Activated CD8-positive, alpha-beta memory T cell treated with anti-CD3 and anti-CD28 coated beads, Interleukin-2, amount 50 U/mL, for 24 hours (primary cell): ENCODE data around the gene HDLBP.
"Not testable (repeated sequence)": the region's sequence is repeated elsewhere in the genome, so short reads cannot be mapped to it uniquely, and the experiment has no call there.

ENCODE experiments used
- DNase-seq: peaks from one replicate; pipeline ENCODE4 v3.0.0-alpha.2; 2020; ENCODE audit errors: extremely low read depth

HDLBP gene

DNA sequence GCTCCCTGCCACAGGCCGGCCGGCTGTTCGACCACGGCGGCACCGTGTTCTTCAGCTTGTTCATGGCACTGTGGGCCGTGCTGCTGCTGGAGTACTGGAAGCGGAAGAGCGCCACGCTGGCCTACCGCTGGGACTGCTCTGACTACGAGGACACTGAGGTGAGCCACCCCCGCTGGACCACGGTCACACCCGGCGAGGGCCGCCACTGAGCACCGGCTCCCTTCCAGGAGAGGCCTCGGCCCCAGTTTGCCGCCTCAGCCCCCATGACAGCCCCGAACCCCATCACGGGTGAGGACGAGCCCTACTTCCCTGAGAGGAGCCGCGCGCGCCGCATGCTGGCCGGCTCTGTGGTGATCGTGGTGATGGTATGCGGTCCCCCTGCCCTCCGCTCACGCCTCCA lies 106.2 kb downstream of the HDLBP start:
- no peak for DNase-seq

DNA sequence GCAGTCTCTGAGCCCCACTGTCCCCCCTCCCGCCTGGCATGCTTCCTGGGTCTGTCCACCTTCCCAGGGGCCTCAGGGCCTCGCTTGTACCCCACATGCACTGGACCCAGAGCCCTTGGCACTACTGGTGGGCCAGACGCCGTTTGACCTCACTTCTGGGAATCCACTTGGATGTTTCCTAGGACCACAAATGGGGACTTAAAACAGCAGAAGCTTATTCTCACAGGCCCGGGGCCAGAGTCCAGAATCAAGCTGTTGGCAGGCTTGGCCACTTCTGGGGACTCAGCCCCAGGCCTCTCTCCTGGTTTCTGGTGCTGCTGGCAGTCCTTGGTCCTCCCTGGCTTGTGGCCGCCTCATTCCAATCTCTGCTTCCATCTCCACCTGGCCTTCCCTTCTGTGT lies 107.4 kb downstream of the HDLBP start:
- DNase-seq, result no peak

DNA sequence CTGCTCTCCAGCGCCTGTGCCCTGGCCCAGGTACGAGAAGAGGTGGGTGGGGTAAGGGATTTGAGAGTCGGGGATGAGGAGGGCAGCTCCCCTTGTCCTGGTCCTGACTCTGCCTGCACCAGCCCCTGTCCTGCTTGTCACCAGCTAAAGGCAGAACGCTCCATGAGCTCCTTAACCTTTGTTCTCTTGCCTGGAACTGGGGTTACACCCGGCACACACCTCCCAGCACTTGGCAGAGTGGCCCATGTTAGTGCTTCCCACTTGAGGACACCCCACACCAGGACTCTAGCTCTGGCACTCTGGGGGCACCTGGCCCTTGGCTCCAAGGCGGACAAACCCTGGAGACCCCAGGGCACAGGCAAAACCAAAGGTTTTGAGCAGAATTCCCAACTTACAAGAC lies 107.8 kb downstream of the HDLBP start:
- no peak for DNase-seq

DNA sequence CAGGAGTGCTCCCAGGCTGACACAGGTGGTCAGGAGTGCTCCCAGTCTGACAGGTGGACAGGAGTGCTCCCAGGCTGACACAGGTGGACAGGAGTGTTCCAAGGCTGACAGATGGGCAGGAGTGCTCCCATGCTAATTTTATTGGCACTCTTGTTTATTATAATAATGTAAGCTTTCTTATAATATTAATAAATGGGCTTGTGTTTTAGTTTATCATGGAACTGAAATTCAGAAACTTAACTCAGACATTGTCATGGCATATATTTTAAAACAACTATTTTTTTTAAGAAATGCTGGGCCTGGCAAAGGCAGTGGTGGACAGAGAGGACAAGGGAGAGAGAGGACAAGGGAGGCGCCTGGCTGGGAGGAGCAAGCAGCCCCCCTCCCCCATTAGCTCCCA lies 108.3 kb downstream of the HDLBP start:
- no peak for DNase-seq

DNA sequence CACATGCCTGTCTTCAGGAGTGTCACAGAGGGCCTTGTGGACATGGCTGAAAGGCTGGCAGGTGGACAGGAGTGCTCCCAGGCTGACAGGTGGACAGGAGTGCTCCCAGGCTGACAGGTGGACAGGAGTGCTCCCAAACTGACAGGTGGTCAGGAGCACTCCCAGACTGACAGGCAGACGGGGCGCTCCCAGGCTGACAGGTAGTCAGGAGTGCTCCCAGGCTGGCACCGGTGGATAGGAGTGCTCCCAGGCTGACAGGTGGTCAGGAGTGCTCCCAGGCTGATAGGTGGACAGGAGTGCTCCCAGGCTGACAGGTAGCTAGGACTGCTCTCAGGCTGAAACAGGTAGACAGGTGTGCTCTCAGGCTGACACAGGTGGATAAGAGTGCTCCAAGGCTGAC lies 110.4 kb downstream of the HDLBP start:
- DNase-seq, result no peak

DNA sequence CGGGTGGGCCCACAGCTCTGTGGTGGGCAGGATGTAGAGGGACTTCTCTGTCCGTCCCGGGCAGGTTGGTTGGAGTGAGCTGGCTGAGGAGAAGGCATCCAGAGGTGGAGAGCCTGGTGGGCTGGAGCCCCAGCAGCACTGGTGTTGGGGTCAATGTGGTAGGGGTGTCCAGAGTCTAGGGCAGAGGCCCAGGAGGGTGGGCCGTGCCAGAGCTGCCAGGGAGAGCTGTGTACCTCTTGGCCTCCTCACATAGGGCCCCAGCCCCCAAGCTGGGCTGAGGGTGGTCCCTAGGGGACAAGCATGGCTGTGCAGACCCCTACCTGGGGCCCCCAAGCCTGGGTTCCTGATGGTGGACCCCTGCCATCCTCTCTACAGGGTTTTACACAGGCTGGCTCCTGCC lies 111.0 kb downstream of the HDLBP start:
- no peak for DNase-seq

DNA sequence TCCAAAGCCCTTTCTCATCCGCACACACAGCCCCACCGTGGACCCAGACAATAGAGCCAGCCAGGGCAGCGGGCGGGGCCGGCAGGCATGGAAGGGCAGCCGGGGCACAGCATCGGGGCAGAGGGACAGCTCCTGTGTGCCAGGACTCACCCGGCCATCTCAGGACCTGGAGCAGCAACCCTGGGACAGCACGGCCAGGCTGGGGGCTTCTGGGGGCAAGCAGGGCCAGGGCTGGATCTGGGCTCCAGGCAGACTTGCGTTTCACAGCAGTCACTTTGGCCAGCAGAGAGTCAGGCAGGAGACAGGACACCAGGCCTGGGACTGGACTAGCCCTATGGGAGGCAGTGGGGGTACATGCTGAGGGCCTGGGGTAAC lies 111.5 kb downstream of the HDLBP start:
- no peak for DNase-seq

DNA sequence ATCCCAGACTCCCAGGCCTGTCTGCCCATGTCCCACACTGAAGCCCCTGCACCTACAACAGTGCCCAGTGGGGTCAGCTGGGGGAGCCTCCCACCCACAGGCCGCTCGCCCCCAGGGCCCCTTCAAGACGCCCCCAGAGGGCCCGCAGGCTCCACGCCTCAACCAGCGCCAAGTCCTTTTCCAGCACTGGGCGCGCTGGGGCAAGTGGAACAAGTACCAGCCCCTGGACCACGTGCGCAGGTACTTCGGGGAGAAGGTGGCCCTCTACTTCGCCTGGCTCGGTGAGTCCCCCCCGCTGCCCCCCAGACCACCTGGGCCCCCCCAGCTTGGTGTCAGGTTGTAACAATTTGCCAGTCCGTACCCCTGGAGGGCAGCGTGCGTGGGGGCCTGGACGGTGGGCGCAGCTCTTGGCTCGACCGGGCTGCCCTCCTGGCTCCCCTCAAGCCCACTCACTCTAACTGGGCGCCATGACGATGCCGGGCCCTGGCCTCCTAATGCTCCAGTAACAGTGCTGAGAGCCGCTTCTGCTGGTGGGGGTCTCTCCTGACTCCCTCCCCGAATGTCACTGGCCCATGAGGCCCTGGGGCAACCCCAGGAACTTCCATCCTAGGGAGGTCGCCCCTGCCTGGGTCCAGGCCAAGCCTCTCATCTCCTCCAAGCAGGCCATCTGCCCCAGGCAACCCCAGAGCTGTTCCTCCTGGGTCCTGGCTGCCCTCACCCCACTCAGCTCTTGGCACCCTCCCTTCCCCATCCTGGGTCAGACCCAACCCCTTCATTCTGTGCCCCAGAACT lies 112.1 kb downstream of the HDLBP start:
- DNase-seq, result no peak

DNA sequence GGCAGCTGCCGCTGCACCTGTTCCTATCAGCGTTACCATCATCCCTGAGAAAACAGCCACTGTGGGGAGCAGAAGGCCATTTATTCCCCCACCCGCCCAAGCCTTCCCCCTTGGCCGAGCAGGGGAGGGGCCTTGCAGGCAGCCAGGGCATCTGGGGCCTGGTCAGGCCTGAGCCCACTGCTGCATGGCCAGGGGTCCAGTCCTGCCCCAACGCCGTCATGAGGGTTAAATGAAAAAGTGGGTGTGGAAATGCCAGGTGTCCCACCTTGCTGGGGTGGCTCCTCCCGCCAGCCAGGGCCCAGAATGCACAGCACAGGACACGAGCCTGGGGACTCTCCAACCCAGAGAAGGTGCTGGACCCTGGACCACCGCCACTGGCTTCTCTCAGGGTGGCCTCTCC lies 112.8 kb downstream of the HDLBP start:
- DNase-seq, result no peak

DNA sequence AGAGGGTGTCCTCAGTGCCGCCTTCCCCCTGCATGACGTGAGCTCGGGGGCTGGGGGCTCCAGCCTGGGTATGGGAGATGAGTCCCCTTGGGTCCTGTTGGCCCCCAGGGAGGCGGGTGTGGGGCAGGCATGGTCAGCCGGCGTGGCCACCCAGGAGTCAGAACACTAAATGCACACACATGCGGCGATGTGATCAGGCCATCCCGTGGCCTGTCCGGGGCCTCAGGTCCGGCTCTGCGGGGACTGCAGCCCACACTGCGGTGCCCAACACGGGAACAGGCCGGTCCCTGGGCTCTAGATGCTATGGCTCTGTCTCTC lies 113.2 kb downstream of the HDLBP start:
- DNase-seq, result no peak

DNA sequence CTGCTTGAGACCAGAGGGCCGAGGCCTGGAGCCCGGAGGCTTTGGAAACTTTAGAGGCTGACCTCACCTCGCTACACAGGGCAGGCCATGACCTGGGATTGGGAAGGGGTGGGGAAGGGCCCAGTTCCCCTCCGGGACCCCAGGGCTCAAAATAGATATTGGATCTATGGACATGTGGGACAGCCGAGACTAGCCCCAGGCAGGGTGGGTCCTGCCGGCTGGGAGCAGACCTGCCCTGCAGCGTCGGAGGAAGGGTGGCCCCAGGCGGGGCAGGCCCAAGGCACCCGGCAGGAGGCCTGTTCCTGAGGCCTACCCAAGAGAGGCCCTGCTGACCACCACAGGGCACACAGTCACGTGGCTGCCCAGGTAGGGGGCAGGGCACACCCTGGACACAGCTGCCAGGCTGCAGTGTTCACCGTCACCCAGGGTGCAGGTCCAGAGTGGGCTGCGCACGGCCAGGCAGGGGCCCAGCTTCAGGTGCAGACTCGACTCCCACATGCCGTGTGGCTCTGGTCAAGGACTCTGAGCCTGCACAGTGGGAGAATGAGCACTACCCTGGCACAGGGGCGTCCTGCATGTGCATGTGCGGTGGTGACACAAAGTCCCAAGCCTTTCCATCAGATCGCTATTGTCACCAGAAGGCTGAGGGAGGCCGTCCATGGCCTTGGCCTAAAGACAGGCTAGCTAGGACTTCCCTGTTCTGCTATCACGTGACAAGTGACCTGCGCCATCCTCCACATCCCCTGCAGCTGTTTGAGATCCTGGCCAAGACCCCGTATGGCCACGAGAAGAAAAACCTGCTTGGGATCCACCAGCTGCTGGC lies 113.8 kb downstream of the HDLBP start:
- DNase-seq, result no peak

DNA sequence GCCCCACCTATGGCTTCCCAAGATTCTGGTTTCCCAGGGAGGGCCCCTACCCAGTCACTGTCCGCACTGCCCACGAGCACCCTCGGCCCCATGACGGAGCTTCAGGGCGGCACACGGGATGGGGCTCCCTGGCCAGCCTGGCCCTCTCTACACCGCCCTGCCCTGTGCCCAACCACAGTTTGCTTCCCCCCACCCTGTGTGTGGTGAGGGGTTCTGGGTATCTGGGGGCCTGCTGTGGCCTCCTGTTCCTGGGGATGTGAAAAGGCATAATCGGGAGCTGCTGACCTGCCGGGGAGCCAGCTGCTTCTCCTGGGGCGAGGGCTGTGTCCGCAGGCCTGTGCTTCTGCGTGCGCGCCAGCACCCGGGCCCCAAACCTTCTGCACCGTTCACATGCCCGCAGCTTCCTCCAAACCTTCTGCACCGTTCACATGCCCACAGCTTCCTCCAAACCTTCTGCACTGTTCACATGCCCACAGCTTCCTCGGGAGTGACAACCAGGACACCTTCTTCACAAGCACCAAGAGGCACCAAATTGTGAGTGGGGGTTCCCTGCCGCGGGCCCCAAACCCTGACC lies 114.6 kb downstream of the HDLBP start:
- DNase-seq, result no peak

DNA sequence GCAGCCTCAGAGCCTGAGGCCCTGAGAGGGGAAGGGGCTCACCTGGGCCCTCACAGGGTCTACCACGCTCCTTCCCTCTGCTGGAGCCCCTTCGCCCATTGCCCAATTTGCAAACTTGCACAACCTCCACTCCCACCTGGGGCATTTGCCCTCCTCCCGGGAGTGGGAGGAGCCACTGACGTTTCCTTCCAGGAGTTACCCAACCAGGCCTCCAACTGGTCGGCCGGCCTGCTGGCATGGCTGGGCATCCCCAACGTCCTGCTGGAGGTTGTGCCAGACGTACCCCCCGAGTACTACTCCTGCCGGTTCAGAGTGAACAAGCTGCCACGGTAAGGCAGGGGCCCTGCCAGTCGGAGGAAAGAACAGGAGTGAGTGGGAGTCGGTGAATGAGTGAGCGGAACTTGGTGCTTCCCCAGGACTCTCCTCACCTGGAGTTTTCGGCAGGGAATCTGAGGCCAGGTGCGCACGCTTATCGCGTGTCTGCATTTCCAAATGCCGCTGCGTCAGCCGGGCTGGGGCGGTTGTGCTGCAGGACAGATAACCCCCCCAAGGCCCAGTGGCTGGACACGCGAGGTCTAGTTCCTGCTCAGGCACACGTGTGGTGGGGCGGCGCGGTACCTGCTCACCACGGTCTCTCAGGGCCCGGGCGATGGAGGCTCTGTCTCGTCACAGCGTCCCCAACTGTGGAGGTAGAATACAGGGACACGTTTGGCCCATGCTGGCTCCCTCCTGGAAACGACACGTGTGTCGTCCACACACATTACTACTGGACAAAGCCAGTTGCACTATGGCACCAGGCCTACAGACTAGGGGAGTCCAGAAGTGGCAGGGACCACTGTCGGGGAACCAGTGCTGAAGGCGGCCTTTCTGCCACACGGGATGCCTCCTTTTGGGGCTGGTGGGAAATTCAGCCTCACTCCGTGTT lies 115.3 kb downstream of the HDLBP start:
- no peak for DNase-seq

DNA sequence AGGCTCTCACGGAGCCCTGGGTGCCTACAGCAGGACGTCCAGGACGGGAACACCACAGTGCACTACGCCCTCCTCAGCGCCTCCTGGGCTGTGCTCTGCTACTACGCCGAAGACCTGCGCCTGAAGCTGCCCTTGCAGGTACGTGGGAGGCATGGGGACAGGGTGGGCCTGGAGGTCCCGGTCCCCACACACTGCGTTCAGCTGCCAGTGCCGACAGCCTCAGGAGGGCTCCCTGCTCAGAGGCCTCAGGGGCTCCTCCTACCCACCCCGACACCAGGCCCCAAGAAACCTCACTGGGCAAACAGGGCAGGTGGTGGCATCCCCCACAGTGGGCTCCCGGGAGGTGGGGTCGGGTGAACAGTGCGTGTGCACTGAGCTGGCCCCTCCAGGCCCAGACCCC lies 116.2 kb downstream of the HDLBP start:
- no peak for DNase-seq

DNA sequence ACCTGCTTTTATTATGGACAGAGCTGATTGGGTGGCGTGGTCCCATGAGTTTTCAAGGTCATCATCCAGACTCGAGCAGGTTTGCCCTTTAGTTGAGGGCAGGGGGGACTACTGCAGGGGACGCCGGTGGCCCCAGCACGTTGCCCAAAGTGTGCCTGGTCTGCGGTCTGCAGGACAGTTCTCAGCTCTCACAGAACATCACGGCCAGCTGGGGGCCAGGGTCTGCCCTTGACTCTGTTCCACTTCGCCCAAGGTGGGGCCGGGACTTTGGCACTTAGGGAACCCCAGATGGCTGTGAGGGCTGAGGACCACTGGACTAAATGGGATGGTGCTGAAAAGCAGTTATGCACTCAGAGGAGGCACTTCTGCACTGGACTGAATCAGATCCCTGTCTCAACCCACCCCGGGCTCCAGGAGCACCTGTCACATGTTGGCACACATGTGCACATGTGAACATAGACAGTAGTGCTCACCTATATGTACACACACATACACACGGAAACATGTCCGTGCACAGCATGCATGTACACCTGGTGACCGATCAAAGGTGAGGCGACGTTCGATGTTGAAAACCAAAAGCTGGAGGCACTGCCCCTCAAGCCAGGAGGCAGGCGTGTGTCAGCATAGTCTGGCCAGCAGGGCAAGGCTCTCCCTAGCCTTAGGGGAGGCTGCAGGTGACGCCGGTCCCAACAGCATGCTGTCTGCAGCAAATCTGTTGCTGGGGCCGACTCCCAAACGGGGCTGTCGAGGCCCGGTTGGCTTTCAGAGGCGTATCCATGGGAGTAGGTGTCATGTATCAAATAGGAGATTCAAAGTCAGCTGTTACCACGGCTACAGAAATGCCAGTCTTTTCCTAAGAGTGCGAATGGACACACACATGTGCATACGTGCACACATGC lies 116.8 kb downstream of the HDLBP start:
- DNase-seq, result no peak

DNA sequence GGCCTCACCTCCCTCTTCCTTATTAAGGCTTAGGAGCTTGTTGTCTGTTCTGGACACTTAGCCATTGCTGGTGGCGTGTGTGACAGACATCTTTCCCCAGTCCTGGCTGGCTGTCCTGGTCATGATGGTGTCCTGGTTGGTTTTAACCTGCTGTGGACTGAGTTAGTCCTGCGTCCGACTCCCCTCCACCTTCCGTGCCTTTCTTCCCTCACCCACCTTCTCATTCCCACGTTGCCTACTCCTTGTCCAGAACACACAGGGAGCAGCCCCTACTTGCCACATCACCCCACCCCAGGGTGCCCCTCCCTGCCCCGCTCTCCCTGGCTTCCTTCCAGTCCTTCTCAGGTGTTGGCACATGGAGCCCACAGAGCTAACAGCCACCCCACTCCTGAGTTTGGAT lies 117.5 kb downstream of the HDLBP start:
- DNase-seq, result no peak

DNA sequence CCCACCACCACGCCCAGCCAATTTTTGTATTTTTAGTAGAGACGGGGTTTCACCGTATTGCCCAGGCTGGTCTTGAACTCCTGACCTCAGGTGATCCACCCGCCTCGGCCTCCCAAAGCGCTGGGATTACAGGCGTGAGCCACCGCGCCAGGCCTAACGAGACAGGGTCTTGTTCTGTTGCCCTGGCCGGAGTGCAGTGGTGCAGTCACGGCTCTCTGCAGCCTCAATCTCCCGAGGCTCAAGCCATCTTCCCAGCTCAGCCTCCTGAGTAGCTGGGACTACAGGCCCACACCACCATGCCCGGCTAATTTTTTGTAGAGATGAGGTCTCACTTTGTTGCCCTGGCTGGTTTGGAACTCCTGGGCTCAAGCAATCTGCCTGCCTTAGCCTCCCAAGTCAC lies 118.2 kb downstream of the HDLBP start:
- DNase-seq, result not testable (repeated sequence)

DNA sequence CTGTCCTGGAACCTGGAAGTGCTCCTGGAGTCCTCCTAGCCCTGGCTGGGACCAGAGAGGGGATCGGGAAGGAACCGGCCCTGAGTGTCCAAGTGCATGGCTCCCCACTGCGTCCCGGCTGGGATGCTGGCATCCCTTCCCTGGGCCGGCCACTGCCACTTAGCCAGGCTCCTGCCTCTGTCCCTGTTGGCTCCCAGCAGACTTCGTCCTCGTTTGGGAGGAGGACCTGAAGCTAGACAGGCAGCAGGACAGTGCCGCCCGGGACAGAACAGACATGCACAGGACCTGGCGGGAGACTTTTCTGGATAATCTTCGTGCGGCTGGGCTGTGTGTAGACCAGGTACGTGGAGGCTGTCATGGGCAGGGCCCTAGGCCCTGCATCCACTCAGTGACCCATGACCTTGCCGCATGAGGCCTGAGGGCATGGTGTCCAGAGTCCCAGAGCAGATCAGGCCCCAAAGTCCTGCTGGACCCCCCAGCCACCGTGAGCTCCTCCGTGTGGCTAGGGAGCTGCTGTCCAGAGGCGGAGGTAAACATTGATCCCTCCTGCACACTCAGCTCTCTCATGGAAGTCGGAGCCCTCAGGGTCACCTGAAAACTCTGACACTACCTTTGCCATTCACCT lies 119.9 kb downstream of the HDLBP start:
- DNase-seq, result no peak

DNA sequence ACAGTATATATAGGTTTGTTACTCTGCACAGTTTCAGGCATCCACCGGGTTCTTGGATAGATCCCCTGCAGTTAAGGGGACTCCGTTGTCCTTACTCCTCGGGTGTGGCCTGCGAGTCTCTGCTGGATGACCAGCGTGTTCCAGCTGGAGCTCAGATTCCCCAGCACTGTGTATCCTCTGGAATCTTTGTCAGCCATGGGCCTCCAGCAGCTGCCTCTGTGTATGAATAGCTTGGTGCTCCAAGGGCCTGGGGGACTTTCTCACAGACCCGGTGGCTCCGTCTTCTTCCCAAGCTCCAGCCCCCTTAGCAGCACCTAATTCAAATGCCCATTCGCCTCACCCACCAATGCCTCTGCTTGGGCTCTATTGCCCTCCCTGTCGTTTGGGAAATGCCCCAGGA lies 120.7 kb downstream of the HDLBP start:
- no peak for DNase-seq

DNA sequence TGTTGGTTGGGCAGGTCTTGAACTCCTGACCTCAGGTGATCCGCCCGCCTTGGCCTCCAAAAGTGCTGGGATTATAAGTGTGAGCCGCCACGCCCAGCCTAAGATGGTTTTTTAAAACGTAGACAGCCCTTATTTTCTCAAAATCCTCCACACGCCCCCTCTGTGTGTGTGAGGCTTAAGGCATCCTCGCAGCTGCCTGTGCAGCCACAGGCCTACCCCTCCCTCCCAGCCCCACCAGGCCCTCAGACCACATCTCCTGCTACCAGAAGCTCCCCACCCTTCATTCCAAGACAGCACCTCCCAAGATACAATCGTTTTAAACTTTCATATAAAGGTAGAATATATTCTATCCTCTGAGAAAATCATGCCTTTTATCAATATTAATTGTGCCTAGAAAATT lies 122.2 kb downstream of the HDLBP start:
- DNase-seq, result no peak

DNA sequence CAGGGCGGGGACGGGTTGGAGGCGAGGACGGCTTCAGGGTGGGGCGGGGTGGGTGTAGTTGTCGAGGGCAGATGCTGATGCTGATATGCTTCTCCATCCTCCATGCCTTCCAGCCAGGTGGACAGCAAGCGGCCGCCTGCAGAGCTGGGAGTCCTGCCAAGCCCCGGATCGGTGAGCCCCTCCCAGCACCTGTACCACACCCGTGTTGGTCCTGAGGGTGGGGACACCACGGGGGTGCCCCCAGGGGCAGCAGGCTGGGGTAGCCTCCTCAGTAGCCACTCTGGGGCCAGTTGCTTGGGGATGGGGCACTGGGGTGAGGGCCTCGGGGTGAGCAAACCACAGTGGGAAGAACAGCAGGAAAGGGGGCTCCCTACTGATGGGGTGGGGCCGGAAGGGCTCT lies 124.4 kb downstream of the HDLBP start:
- no peak for DNase-seq
